Testis (tissue), 3 donors: ENCODE data around the gene TNFRSF14. TPM values are rescaled to one million over a fixed set of nuclear protein-coding genes. Genes with fewer than 3 reads are reported as not detected.

Experiments
- DNase-seq: peaks from one replicate; pipeline ENCODE4 v3.0.0-alpha.2; 2019
- H3K27ac ChIP-seq, 2 donors: fragments of 200-600 bp; sonication (generic); one replicate each; pipeline ENCODE4 v1.5.1; 2019
- H3K27me3 ChIP-seq: fragments of 200-600 bp; sonication (generic); one replicate; pipeline ENCODE4 v1.5.1; 2019
- H3K36me3 ChIP-seq: fragments of 200-600 bp; sonication (generic); one replicate; pipeline ENCODE4 v1.5.1; 2017; ENCODE audit warnings: low read depth; ENCODE audit errors: missing control alignments
- H3K4me1 ChIP-seq: fragments of 200-600 bp; sonication (generic); one replicate; pipeline ENCODE4 v1.5.1; 2019
- H3K4me3 ChIP-seq, 2 donors: fragments of 200-600 bp; sonication (generic); one replicate each; pipeline ENCODE4 v1.5.1; 2017 to 2019
- H3K9me3 ChIP-seq: fragments of 200-600 bp; sonication (generic); one replicate; pipeline ENCODE4 v1.5.1; 2017
- CTCF ChIP-seq, 3 experiments: fragments of 450-650 bp in 2 of 3; fragments of 200-600 bp in 1 of 3; sonication (generic) in 1 of 3; IDR thresholded peaks; one replicate each; pipeline ENCODE4 v1.5.1; 2016 to 2019; ENCODE audit warnings: antibody characterized with exemption in 3 of 3, mild to moderate bottlenecking in 2 of 3, moderate library complexity in 1 of 3
- POLR2A ChIP-seq: fragments of 450-650 bp; IDR thresholded peaks from one replicate; pipeline ENCODE4 v1.6.1; 2017; ENCODE audit warnings: antibody characterized with exemption, mild to moderate bottlenecking, moderate library complexity
- WGBS, 2 donors: methylation state at CpG; one replicate each; pipeline ENCODE4 v1.1.5; 2018; 5-methylcytosine and 5-hydroxymethylcytosine counted together
- intact Hi-C: fragments of 100-400 bp; cut with DNase I; formaldehyde crosslinking; loops from one replicate; pipeline ENCODE4 v1.15.1; 2023; ENCODE audit warnings: low total_unique reads
- polyA plus RNA-seq: library from polyadenylated mRNA; stranded (reverse); fragments of 350-450 nt; fragmentation: Illumina TruSeq; extraction: RNeasy Lipid Tissue Mini Kit (QIAGEN cat#74804); gene quantifications from one replicate; pipeline ENCODE4 v1.2.3, GENCODE V29; 2014; ENCODE audit warnings: low read depth, low replicate concordance; ENCODE audit not compliant: insufficient read depth
- total RNA-seq, 2 donors: library from RNA; depleted of rRNA; stranded (reverse); fragments of >200 nt; gene quantifications; one replicate each; pipeline ENCODE4 v1.2.3, GENCODE V29; 2016

Gene TNFRSF14
- total and polyA plus RNA-seq, 3 donors from 2014 or later, result 26.0 to 45.1 (median 39.0) TPM

GRCh38 chr1:2534315-2534686, 21.9 kb upstream of the TNFRSF14 start:
- Histone ChIP-seq H3K27me3 (no peaks in the 10 kb centered on the region), H3K27ac (no peak overlapping the region), H3K4me3 (no peak overlapping the region), H3K4me1 (peaks cover 10% of the 10 kb centered on the region), H3K36me3 (no peaks in the 10 kb centered on the region), H3K9me3 (no peaks in the 10 kb centered on the region)
- no peak for TF ChIP-seq CTCF (IDR thresholded peaks at IDR 0.05)
- no peak for DNase-seq
- WGBS, 2 donors, result 50 to 54% methylated on average over 4 to 7 of the region's 7 CpGs
- intact Hi-C loops, result loop anchor here (5.0 kb wide), 1 partner anchor 117 kb away; no protein-coding TSS in a partner anchor

GRCh38 chr1:2534687-2535441, 21.3 kb upstream of the TNFRSF14 start:
- no peak for DNase-seq
- Histone ChIP-seq H3K4me3 (no peak overlapping the region), H3K27me3 (no peaks in the 10 kb centered on the region), H3K36me3 (no peaks in the 10 kb centered on the region), H3K4me1 (peaks cover 10% of the 10 kb centered on the region), H3K9me3 (no peaks in the 10 kb centered on the region), H3K27ac (no peak overlapping the region)
- WGBS, 2 donors, result 62 to 77% methylated on average over 11 to 18 of the region's 18 CpGs
- intact Hi-C loops, result loop anchor here (5.0 kb wide), 1 partner anchor 118 kb away; no protein-coding TSS in a partner anchor
- no peak for TF ChIP-seq CTCF (IDR thresholded peaks at IDR 0.05)
- TF ChIP-seq POLR2A, result no peak

- DNase-seq, result no peak
- intact Hi-C loops, result no loop called here
- WGBS, 2 donors, result 70 to 77% methylated on average over 16 to 27 of the region's 27 CpGs
- Histone ChIP-seq H3K4me1 (peaks cover 8% of the 10 kb centered on the region), H3K9me3 (no peaks in the 10 kb centered on the region), H3K4me3 (no peak overlapping the region), H3K27ac (no peak overlapping the region), H3K27me3 (no peaks in the 10 kb centered on the region), H3K36me3 (no peaks in the 10 kb centered on the region)
- TF ChIP-seq POLR2A, result no peak
- TF ChIP-seq CTCF (IDR thresholded peaks at IDR 0.05), result no peak
Observed at GRCh38 chr1:2535455-2535854, 20.7 kb upstream of the TNFRSF14 start.

- intact Hi-C loops, result no loop called here
- H3K27ac ChIP-seq, result no peak overlapping the region
- TF ChIP-seq POLR2A, result no peak
- no peak for TF ChIP-seq CTCF (IDR thresholded peaks at IDR 0.05)
- H3K27me3 ChIP-seq, result no peaks in the 10 kb centered on the region
- WGBS, 2 donors, result 88 to 90% methylated on average over 6 to 9 of the region's 9 CpGs
- H3K36me3 ChIP-seq, result no peaks in the 10 kb centered on the region
- H3K4me1 ChIP-seq, result peaks cover 6% of the 10 kb centered on the region
- no peaks in the 10 kb centered on the region for H3K9me3 ChIP-seq
- no peak for DNase-seq
- no peak overlapping the region for H3K4me3 ChIP-seq
Observed at GRCh38 chr1:2535981-2536380, 20.2 kb upstream of the TNFRSF14 start.

- Histone ChIP-seq H3K9me3 (no peaks in the 10 kb centered on the region), H3K4me3 (no peak overlapping the region), H3K4me1 (peaks cover 5% of the 10 kb centered on the region), H3K27ac (no peak overlapping the region), H3K27me3 (no peaks in the 10 kb centered on the region), H3K36me3 (no peaks in the 10 kb centered on the region)
- intact Hi-C loops, result no loop called here
- no peak for DNase-seq
- 69 to 88% methylated on average over 3 to 9 of the region's 9 CpGs for WGBS, 2 donors
- TF ChIP-seq POLR2A (no peak), CTCF (IDR thresholded peaks at IDR 0.05) (no peak)
Observed at GRCh38 chr1:2537784-2538115, 18.4 kb upstream of the TNFRSF14 start.
